GM18861 (cell line): ENCODE results near the gene COL28A1.
"Not testable (repeated sequence)": the region's sequence is repeated elsewhere in the genome, so short reads cannot be mapped to it uniquely, and the experiment has no call there.

Experiments
- ATAC-seq: cut with Tn5 transposase; IDR thresholded peaks from one replicate; pipeline ENCODE4 v1.9.1; 2021; ENCODE audit not compliant: unreplicated experiment

The COL28A1 gene

GRCh38 chr7:7421826-7422225 lies 113.8 kb downstream of the COL28A1 start:
- ATAC-seq, result no peak

- ATAC-seq, result no peak
Measured at GRCh38 chr7:7418997-7419396, 116.7 kb downstream of the COL28A1 start.

GRCh38 chr7:7417851-7418250 lies 117.8 kb downstream of the COL28A1 start:
- no peak for ATAC-seq

- no peak for ATAC-seq
Measured at GRCh38 chr7:7417414-7417813, 118.3 kb downstream of the COL28A1 start.

- no peak for ATAC-seq
Measured at GRCh38 chr7:7416031-7416858, 119.4 kb downstream of the COL28A1 start.

- no peak for ATAC-seq
Measured at GRCh38 chr7:7414791-7415603, 120.7 kb downstream of the COL28A1 start.

GRCh38 chr7:7408001-7408770 lies 127.5 kb downstream of the COL28A1 start:
- no peak for ATAC-seq

GRCh38 chr7:7405461-7405860 lies 130.2 kb downstream of the COL28A1 start:
- no peak for ATAC-seq

GRCh38 chr7:7399707-7400106 lies 136.0 kb downstream of the COL28A1 start:
- ATAC-seq, result no peak

- no peak for ATAC-seq
Measured at GRCh38 chr7:7395785-7396184, 139.9 kb downstream of the COL28A1 start.

GRCh38 chr7:7388164-7388563 lies 147.5 kb downstream of the COL28A1 start:
- ATAC-seq, result not testable (repeated sequence)

GRCh38 chr7:7385421-7385820 lies 150.3 kb downstream of the COL28A1 start:
- no peak for ATAC-seq

GRCh38 chr7:7384228-7384627 lies 151.4 kb downstream of the COL28A1 start:
- no peak for ATAC-seq

- ATAC-seq, result no peak
Measured at GRCh38 chr7:7375538-7375937, 160.1 kb downstream of the COL28A1 start.

GRCh38 chr7:7370076-7370475 lies 165.6 kb downstream of the COL28A1 start:
- no peak for ATAC-seq

GRCh38 chr7:7369134-7369533 lies 166.5 kb downstream of the COL28A1 start:
- no peak for ATAC-seq

GRCh38 chr7:7354674-7355073 lies 181.0 kb downstream of the COL28A1 start:
- no peak for ATAC-seq

- no peak for ATAC-seq
Measured at GRCh38 chr7:7352845-7353244, 182.8 kb downstream of the COL28A1 start.

GRCh38 chr7:7351832-7352231 lies 183.8 kb downstream of the COL28A1 start:
- ATAC-seq, result no peak

- no peak for ATAC-seq
Measured at GRCh38 chr7:7351156-7351555, 184.5 kb downstream of the COL28A1 start.

- ATAC-seq, result no peak
Measured at GRCh38 chr7:7349156-7349555, 186.5 kb downstream of the COL28A1 start.
